Measurements from ENCODE around the gene WWOX.

The WWOX gene

DNA sequence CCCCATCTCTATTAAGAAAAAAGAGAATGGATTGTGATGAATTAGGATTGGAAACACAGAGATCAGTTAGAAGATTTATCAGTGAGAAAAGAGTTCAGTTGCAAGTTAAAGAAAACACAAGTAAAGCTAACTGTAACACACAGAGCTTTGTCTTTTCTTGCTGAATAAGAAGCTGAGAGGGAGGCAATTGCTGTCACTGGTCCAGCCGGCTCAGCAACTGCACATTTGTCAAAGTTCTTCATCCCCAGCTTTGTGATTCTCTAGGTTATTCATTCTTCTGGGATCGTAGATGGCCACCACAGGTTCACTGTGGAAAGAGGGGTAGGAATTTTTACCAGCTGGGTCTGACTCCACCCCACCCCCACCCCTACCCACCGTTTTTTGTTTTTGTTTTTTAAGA lies 615.7 kb downstream of the WWOX start:
- H3K27me3 ChIP-seq (replicated peaks; ENCODE audit: control insufficient read depth, insufficient read depth, low read length) = no peaks in the 10 kb centered on the region
- H3K4me3 ChIP-seq (replicated peaks; ENCODE audit: low read depth, low read length) = no peak overlapping the region
- no peaks in the 10 kb centered on the region for H3K36me3 ChIP-seq (ENCODE audit: control insufficient read depth, insufficient read depth, low read length)
- TF ChIP-seq, protein P1, sequence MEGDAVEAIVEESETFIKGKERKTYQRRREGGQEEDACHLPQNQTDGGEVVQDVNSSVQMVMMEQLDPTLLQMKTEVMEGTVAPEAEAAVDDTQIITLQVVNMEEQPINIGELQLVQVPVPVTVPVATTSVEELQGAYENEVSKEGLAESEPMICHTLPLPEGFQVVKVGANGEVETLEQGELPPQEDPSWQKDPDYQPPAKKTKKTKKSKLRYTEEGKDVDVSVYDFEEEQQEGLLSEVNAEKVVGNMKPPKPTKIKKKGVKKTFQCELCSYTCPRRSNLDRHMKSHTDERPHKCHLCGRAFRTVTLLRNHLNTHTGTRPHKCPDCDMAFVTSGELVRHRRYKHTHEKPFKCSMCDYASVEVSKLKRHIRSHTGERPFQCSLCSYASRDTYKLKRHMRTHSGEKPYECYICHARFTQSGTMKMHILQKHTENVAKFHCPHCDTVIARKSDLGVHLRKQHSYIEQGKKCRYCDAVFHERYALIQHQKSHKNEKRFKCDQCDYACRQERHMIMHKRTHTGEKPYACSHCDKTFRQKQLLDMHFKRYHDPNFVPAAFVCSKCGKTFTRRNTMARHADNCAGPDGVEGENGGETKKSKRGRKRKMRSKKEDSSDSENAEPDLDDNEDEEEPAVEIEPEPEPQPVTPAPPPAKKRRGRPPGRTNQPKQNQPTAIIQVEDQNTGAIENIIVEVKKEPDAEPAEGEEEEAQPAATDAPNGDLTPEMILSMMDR (IDR thresholded peaks at IDR 0.05; ENCODE audit: insufficient read depth, low read length, poor library complexity, severe bottlenecking) = no peak
- DNase-seq (ENCODE audit: extremely low read depth, insufficient read length) = no peak

DNA sequence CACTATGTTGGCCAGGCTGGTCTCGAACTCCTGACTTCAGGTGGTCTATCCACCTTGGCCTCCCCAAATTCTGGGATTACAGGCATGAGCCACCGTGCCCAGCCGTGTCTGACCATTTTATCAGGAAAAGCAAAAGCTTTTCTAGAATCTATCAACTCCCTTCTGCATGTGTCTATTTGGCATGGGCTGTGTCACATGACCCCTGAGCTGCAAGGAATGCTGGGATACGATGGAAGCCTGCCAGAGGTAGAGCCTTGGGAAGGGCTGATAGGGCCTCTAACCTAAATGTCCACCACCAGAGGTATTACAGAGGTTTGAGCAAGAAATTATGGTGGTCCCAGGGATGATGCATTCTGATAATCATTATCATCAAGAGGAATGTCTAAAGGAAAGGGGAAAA lies 616.2 kb downstream of the WWOX start:
- no peak overlapping the region for H3K4me3 ChIP-seq (replicated peaks; ENCODE audit: low read depth, low read length)
- H3K27me3 ChIP-seq (replicated peaks; ENCODE audit: control insufficient read depth, insufficient read depth, low read length) = no peaks in the 10 kb centered on the region
- no peaks in the 10 kb centered on the region for H3K36me3 ChIP-seq (ENCODE audit: control insufficient read depth, insufficient read depth, low read length)
- TF ChIP-seq, protein P1 (IDR thresholded peaks at IDR 0.05; ENCODE audit: insufficient read depth, low read length, poor library complexity, severe bottlenecking) = no peak
- no peak for DNase-seq (ENCODE audit: extremely low read depth, insufficient read length)

DNA sequence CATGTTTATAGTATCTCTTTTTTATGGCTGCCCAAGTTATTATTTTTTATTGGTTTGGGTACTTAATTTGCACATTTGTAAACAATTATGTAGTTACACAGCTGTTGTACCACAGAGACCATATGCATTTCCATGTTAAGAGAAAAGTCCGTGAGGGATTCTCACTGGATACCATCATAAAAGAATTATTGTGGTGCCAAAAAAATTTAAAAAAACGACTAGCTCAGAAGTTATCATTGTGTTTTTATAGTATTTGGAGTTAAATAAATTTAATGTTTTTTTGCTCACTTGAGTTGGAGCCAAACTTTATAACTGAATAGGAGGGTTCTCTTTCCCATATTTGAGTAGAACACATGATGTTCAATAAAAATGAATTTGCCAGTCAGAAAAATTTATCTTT lies 618.7 kb downstream of the WWOX start:
- H3K27me3 ChIP-seq (replicated peaks; ENCODE audit: control insufficient read depth, insufficient read depth, low read length) = no peaks in the 10 kb centered on the region
- TF ChIP-seq, protein P1 (IDR thresholded peaks at IDR 0.05; ENCODE audit: insufficient read depth, low read length, poor library complexity, severe bottlenecking) = no peak
- H3K36me3 ChIP-seq (ENCODE audit: control insufficient read depth, insufficient read depth, low read length) = no peaks in the 10 kb centered on the region
- no peak for DNase-seq (ENCODE audit: extremely low read depth, insufficient read length)
- no peak overlapping the region for H3K4me3 ChIP-seq (replicated peaks; ENCODE audit: low read depth, low read length)

DNA sequence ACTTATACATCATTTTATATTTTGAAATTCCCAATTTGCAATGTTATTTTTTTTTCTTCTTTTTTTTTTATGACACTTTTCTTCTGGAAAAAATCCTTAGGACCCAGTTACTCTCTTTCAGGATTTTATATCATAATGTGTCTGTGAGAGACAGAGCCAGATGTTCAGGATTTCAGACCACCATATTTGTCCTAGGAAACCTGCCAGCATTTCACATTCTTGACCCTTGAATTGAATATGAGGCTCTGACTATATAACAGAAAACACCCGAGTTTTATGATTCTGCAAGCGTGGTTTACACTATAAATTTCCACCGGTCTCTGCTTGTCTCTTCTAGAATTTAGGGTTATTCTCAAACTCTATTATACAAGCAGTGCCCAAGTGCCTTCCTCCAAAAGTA lies 621.0 kb downstream of the WWOX start:
- H3K27me3 ChIP-seq (replicated peaks; ENCODE audit: control insufficient read depth, insufficient read depth, low read length) = no peaks in the 10 kb centered on the region

DNA sequence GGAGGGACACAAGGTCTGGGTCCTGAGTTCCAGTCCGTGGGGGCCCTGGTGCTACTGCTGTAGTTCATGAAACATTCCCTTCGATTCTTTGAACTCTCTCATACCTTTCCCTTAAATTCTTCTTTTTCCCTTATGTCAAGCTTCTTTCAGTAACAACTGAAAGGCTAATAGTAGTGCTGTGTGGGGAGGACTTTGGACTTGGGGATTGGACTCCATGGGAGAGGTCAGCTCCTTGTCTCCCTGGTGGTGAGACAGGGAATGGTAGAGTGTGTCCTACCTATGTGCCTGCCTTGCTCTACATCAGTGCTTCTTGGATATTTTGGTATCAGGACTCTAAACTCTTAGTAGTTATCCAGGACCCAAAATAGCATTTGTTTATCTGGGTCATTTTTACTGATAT lies 628.1 kb downstream of the WWOX start:
- H3K4me3 ChIP-seq (replicated peaks; ENCODE audit: low read depth, low read length) = no peak overlapping the region
- TF ChIP-seq, protein P1 (IDR thresholded peaks at IDR 0.05; ENCODE audit: insufficient read depth, low read length, poor library complexity, severe bottlenecking) = no peak
- H3K36me3 ChIP-seq (ENCODE audit: control insufficient read depth, insufficient read depth, low read length) = no peaks in the 10 kb centered on the region
- no peaks in the 10 kb centered on the region for H3K27me3 ChIP-seq (replicated peaks; ENCODE audit: control insufficient read depth, insufficient read depth, low read length)
- DNase-seq (ENCODE audit: extremely low read depth, insufficient read length) = no peak

More for the DNA sequence above, 621.0 kb downstream of the WWOX start:
- H3K4me3 ChIP-seq (replicated peaks; ENCODE audit: low read depth, low read length) = no peak overlapping the region
- no peaks in the 10 kb centered on the region for H3K36me3 ChIP-seq (ENCODE audit: control insufficient read depth, insufficient read depth, low read length)
- TF ChIP-seq, protein P1 (IDR thresholded peaks at IDR 0.05; ENCODE audit: insufficient read depth, low read length, poor library complexity, severe bottlenecking) = no peak
- no peak for DNase-seq (ENCODE audit: extremely low read depth, insufficient read length)

DNA sequence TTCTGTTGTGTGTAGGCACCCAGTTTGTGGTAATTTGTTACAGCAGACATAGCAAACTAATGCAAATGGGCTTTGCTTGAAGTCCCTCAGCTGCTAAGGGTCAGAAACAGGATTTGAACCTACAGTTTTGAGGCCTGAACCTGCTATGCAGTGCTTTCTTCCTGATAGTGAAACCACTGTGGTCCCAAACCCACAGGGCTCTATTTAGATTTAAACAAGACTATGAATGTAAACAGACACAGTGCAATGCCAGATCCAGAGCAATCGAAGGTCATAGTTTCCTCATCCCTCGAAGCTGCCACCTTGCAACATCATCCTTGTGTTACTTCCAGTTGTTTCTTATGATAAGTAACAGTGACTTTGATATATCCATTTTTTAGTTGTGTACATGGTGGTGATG lies 630.2 kb downstream of the WWOX start:
- Histone ChIP-seq H3K4me3 (replicated peaks; ENCODE audit: low read depth, low read length) (no peak overlapping the region), H3K36me3 (ENCODE audit: control insufficient read depth, insufficient read depth, low read length) (no peaks in the 10 kb centered on the region), H3K27me3 (replicated peaks; ENCODE audit: control insufficient read depth, insufficient read depth, low read length) (no peaks in the 10 kb centered on the region)
- TF ChIP-seq, protein P1 (IDR thresholded peaks at IDR 0.05; ENCODE audit: insufficient read depth, low read length, poor library complexity, severe bottlenecking) = no peak
- no peak for DNase-seq (ENCODE audit: extremely low read depth, insufficient read length)
